Measurements from ENCODE around the gene DSTN.

DSTN gene

DNA sequence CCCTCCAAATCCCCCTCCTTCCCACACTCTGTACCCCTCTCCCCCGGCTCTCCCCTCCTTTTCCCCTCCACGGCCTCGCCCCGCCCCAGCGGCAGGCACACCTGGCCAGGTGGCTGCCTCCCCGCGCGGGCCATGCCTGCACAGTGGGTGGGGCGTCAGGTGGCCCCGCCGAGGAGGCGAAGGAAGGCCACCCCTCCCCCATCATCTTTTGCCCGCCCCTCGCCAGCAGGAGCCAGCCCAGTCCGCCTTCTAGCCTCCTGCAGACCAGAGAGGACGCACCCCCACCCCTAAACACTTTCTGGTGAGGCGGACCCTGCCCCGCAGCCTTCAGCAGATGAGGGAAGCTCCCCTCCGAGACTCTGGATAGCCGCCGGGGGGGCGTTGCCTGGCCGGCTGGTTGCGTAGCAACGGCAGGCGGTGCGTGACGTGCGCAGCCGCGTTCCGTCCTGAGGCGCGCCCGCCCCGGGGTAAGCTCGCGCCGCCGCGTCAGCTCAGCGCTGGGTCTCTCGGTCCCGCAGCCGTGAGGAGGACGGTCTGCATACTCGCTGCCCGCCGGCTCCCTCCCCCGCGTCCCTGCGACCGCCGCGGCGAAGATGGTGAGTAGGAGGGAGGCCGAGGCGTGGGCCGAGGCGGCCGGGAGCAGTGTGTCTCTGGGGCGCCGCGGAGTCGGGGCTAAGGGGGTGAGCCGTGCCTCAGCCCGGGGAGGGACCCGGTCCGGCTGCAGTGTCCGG, at the start of gene DSTN:
TSS of gene DSTN (plus strand) at position 460 of the 731 bp plus-strand sequence. CDS start at position 594, 134 bp downstream.
- ATAC-seq (peak; percentile 94), DNase-seq (peak; percentile 90)

DNA sequence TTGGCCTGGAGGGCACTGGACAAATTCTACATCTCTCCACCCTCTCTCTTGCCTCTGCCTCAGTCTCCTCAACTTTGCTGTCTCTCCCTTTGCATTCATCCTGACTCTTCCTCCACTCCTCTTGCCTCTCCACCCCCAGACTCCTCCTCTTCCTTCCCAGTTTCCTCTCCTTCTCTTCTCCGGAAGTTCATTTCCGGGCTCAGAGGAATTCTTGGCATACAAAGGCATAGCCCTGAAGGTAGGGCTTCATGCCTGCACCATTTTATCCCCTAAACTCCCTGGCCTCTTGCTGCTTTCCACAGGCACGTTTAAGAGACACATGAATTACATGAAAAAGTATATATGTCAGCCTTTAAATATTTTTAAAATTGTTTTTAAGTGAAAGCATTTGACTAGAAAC, 49.3 kb upstream of the DSTN start:
- ATAC-seq (no peak), DNase-seq (no peak)

DNA sequence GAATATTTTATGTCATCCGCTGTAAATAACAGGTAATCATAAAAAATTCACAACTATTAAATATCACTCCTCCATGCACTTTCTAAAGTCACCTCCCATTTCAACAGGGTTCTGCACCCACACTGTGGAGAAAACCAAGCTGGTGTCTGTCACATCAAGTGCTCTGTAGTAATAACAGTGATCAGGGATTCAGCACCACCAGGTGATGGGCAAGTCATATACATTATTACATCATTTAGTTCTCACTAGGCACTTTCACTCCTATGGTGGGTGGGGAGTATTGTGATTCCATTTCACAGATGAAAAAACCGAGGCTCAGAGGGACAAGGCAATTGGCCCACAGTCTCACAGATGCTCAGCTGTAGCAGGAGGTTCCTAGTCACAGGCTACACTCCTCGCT, 47.3 kb upstream of the DSTN start:
- DNase-seq (no peak), ATAC-seq (no peak)

DNA sequence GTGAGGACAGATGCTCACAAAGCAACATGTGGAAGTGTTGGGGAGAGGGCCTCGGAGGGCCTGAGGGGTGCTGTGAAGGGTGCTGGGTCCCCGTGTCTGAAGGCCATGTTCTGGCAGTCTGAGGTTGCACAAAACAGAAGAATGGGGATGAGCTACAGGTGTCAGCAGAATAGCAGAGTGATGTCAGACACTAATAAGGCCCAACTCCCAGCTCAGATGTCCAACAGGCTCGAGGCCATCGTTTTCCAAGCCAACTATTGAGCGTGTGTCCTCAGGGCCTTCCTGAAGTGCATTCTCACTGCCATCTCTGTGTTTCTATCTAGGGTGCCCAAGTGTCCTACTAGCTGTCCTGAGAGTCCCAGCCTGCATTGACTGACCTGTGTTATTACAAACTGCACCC, 46.5 kb upstream of the DSTN start:
- DNase-seq (no peak), ATAC-seq (no peak)

DNA sequence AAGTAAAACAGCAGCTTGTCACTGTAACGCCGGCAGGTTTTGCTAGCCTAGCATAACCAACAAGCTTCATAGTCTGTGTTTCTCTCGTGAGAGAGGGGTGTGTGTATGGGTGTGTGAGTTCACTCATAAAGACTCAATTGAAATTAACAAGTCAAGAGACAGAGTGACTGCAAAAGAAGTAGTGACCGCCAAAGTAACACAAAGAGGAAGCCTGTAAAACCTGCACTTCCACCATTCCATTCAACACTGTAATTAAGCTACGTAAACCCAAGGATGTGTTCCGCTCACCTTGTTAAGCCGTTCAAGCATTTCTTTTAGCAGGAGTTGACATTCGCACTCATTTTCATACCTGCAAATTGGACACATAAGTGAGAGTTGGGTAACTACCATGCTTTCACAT, 45.3 kb upstream of the DSTN start:
- DNase-seq: no peak
- ATAC-seq: no peak

DNA sequence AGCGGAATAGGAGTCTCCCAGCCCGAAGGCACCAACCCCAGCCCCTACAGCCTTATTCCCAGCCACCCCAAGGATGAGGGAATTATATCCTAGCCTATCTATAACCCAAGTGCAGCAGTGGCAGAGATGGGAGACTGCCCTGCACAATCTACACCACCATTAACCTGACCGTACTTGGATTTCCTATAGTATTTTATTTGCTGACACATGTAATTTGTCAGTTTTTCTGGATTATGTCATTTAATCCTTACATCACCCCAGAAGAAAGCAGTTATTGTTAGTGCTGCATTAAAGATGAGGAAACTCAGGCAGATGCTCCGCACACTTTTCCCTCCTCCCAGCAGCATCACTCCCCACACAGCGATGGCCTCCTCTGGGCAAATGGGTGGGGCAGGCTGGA, 44.7 kb upstream of the DSTN start:
- DNase-seq: no peak
- ATAC-seq: no peak

DNA sequence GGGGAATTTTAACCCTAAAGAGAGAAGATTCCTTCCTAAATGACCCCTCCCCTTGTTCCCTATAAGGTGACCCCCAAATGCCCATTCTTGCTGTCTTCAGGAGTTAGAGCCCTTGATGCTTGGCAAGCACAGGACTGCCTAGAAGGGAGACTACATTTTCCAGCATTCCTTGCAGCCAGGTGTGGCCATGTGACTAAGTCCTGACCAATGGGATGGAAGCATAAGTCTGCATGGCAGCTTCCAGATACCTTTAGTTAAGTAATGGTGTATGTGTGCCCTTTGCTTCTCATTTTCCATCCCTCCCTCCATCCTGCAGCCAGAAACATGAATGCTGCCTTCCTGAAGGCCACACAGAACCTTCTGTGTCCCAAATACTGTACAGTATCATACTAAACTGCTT, 44.2 kb upstream of the DSTN start:
- ATAC-seq (no peak), DNase-seq (no peak)

DNA sequence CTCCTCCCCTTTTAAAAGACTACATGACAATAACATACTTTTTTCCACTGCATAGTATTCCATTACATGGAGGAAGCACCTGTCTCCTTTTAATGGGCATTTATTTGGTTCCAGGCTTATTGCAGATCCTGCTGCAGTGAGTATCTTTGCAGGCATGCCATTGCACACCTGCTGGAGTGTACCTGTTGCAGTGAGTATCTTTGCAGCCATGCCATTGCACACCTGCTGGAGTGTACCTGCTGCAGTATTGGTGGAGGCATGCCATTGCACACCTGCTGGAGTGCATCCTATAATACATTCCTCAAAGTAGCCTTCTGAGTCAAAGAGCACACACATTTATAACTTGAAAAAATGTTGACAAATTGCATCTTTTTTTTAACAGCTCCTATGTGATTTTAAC, 40.3 kb upstream of the DSTN start:
- DNase-seq (no peak), ATAC-seq (no peak)

DNA sequence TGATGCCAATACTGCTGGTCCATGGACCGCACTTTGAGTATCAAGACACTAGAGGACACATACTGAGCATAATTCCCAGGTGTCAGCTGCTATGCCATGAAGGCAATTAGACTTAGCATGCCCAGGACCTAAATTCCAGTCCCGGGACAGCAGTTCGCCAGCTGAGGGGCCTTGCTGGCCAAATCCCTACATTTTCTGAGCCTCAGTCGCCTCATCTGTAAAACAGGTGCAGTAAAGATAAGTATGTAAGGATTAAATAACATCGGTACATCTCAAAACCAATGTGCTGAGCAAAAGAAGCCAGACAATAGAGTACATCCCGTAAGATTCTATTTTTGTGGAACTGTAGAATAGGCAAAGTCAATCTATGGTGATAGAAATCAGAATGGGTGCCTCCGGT, 39.7 kb upstream of the DSTN start:
- ATAC-seq: no peak

DNA sequence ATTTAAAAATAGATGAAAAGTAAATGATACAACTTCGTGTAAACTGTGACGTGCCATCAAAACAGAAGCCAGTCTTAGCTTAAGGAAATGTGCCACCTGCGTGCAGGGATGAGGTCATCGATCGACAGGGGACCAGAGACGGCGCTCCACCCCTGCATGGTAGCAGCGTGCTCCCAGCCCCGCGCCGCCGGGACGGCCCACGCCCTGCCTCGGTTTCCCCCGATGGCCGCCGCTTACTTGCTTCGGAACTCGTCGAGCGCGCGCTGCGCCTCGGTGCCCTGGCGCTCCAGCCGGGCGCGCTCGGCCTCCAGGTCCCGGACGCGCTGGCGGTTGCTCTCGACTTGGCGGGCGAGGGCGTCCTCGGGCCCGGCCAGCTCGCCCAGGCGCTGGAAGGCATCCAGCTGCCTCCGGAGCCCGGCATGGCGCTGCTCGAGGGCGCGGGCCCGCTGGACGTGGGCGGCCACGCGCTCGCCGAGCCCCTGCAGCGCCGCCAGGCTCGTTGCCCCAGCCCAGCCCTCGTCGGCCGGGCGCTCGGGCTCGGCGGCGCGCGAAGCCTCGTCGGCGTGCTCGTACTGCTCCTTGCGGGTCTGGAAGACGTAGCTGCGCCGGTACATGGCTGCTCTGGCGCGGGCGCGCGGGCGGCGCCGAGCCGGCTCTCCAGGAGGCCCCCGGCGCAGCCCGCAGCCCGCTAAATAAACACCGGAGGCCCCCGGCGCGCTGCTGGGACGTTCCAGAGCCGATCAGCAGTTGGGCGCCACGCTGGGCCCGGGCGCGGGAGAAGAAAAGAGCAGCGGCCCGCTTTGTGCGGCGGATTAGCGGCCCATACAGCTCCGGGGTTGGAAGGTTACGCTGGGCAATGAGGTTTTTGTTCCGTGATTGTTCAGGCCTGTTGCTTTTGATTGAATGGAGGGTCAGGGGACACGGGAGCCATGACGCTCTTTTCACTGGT, 38.9 kb upstream of the DSTN start, which contains the start of gene BFSP1:
TSS of gene BFSP1 (minus strand) at position 664 of the 949 bp plus-strand sequence. CDS start at position 614, 50 bp downstream.
- peak; percentile 80 for ATAC-seq
- DNase-seq: peak; percentile 57

More for the DNA sequence above, 39.7 kb upstream of the DSTN start:
- no peak for DNase-seq

DNA sequence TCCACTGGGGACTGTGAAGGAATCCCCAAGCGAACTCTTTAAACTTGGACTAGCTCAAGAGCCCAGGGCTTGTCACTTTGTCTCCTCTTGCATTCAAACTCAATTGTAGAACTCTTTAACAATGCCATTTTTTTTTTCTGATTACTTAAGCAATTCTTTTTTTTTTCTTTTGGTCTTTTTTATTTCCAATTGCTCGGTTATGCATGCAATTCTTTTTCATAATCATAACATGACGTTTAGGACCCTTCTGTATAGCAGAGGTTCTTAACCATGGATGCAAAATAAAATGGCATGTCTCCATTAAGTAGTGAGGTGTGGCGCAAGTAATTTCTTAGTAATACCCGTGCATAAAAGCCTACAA, 38.2 kb upstream of the DSTN start:
- DNase-seq (no peak), ATAC-seq (no peak)

DNA sequence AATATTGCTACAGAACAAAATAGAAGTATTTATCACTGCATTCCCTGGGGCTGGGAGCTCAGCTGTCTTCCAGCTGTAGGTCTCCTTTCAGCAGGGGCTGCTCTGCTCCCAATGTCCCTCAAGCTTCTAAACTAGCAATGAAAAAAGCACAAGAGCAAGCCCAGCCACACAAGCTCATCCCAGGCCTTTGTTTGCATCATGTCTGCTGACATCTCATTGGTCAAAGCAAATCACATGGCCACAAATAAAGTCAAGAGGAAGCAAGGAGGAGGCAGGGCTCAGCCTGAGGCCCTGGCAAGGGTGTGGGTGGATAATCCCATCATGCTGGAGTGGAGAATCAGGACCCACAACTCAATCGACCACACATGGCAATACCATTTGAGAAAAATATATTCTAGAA, 36.5 kb upstream of the DSTN start:
- ATAC-seq: no peak

DNA sequence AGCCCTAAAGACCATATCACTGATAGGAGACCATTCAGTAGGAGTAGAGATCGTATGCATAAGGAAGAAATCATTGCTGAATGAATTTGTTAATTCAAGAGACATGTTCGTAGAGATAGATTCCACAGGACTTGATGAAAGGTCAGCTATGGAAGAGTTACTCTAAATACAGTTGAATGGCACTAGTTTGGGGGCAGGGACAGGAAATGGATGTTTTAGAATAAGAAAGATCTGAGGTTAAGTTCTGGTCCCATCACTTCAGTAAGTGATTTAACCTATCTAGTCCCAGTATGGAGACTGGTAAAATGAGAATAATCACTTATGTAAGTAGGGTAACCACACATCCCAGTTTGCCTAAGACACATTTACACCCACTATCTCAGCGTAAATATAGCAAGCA, 35.8 kb upstream of the DSTN start:
- DNase-seq (no peak), ATAC-seq (no peak)

More for the DNA sequence above, 36.5 kb upstream of the DSTN start:
- no peak for DNase-seq

DNA sequence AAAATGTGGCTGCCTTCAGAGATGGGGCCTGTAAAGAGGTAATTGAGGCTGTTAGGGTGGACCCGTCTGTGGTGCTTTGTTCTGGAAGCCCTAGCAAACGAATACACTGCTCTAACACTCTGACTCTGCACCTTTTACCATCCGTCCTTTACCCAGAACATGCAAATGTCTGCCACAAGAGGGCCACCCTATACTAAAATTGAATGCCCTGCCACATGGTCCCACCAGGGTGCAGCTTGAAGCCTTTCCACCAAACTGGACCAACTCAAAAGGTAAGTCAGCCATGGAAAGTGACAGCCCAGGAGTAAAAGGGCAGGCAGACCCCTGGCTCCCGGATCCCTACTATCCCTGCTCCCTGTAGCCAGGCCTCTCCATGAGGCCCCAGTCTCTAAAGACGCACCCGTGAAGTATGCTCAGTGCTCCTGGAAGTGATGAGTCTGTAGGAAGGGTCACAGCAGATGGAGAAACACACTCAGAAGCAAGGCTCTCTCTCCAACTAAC, 32.9 kb upstream of the DSTN start:
- peak; percentile 96 for ATAC-seq
- peak; percentile 67 for DNase-seq

DNA sequence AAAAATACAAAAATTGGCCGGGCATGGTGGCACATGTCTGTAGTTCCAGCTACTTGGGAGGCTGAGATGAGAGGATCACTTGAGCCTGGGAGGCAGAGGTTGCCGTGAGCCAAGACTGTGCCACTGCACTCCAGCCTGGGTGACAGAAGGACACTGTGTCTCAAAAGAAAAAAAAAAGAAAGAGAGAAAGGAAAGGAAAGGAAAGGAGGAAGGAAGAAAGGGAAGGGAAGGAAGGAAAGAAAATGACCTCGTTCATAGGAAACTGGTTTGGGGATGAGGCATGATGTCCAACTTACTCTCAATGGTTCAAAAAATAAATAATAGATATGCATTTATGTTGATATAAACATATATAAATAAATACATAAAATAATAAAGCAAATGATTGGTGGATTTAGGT, 31.9 kb upstream of the DSTN start:
- DNase-seq (no peak), ATAC-seq (no peak)

DNA sequence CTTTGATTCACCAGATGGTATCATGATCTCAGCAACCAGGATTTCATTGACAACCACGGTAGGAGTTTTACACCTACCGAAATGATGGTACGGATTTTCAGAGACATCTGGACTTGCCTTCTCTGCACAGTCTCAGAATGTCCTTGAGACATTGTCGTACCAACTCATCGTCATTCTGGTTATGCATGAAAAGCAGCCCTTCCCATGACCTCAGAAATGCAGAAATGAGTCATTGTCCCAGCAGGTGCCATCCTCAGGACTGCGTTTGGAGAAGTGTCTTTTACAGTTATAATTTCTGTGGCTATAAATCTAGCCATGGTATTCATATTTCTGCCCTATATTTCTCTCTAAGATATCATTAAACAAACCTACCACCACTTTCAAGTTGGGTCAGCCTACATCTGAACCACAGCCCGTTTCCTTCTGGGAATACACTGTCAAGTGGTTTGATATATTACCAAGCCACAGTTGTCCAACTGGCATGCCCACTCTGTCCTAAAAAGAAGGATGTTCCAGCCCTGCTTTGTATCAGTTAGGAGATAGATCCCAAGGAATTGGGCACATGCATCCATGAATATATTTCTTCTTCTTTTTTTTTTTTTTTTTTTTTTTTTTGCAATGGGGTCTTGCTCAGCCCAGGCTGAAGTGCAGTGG, 31.2 kb upstream of the DSTN start:
- ATAC-seq (peak; percentile 79), DNase-seq (peak; percentile 23)

DNA sequence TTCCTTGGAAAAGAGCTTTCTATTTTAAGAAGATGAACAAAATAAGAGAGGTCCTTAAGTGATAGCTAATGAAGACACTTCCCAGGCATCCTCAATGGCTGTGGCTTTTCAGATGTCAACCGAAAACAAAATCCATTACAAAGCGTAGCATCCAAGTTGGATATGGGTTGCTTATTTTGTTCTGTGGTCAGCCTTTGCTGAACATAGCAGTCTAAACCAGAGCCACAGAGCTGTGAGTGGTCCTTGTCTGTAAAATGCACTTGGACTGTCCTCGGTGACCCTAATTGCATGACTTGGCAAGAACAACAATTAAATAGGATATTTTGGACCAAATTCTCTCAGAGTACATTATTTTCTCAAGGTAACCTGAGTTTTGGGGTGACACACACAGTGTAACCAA, 28.3 kb upstream of the DSTN start:
- ATAC-seq (no peak), DNase-seq (no peak)

DNA sequence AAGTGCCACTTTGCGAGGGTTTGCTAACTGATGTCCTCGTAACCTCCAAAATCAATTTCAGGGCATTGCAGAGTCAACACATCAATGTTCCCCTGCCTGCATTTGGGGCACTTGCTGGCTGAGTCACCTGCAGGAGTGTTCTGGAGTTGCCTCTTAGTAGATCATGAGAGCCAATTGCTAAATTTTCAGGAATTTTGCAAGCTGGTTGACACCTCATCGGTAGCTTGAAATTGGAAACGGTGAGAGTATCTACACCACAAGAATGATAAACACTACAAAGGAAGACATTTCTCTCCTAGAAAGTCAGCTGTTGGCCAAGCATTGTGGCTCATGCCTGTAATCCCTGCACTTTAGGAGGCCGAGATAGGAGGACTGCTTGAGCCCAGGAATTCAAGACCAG, 27.9 kb upstream of the DSTN start:
- DNase-seq: no peak
- no peak for ATAC-seq

DNA sequence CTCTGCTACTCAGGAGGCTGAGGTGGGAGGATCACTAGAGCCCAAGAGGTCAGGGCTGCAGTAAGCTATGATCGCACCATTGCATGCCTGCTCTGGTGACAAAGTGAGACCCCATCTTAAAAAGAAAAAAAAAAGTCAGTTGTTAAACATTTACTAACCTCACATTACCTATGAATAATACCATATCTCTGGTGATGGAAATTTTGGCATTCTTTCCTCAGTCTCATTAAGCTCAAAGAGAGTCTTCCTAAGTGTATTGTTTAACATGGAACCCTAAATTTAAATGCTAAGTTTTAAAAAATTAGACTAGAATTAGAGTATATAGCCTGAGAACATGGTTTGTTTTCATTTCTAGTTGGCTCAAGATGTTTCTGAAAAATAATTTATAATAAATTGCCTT, 27.4 kb upstream of the DSTN start:
- DNase-seq: no peak
- no peak for ATAC-seq

DNA sequence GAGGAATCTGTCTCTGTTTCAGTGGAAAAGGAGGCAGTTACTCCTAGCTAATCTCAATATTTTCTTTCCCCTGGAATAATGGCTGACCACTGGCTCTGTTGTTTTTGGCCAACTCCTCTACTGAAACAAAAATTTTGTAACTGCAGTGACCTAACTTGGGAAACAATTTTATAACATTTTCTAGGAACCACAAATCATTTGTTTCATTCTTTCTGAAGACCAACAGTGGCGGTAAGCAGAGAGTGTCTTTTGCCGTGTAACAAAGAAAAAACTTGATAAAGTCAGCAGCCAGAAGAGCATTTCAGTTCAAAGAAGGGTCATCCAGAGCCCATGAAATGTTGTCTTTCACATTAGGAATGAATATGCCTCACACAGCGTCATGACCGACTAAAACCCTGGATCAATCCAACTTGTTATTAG, 26.9 kb upstream of the DSTN start:
- no peak for ATAC-seq
- DNase-seq: no peak

DNA sequence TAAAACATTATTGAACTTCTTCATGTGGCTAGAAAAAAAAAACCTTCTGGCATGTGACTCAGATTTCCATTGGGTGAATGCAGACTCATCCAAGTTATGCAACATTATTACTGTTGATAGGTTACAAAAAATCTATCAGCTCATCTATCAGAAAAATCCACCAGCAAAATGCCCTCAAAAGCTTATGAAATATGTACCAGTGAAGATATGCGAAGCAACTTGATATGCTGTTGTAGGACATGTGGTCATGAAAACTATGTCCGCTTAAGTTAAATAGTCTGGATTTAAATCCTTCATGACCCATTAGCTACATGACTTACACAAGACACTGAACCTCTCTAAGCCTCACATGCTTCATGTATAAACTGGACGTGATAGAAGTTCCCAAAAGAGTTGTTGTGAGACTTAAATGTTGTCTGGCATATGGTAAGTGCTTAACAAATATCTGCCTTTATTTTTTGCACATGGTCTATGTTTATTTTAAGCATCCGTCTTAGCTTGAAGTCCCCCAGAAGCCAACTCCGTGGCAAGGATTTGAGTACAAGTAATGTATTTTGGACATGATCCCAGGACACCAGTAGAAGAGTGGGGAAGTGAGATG, 26.2 kb upstream of the DSTN start:
- ATAC-seq: no peak
- DNase-seq: no peak

DNA sequence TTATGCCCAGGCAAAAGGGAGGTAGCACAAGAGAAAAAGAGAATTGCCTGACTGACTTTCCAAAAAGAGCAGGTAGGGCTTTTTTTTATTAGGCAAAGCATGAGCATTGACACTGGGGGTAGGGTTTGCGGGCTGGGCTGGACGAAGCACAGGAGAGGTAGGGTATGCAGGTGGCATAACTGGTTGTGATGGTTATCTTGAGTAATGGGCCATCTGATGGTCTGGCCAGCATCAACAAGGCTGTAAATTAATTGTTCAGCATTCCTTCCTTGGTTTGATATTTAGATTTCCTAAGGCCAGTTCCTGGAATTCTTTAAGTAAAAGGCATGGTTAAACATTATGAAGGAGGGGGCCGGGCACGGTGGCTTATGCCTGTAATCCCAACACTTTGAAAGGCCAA, 24.7 kb upstream of the DSTN start:
- DNase-seq (no peak), ATAC-seq (no peak)
